ENCODE data around the gene LGR4. TPM values are rescaled to one million over a fixed set of nuclear protein-coding genes. Genes with fewer than 3 reads are reported as not detected.

LGR4 gene
- total RNA-seq, 1 experiment from 2014 or later, result 99.2 TPM

- H4K20me1 ChIP-seq (ENCODE audit: control insufficient read depth, insufficient read depth, insufficient read length), result no peaks in the 10 kb centered on the region
- peaks cover 72 to 80% of the 10 kb centered on the region in 2 experiments for H3K4me1 Mint-ChIP-seq
- H3K9me3 ChIP-seq (ENCODE audit: control insufficient read depth, low read depth, low read length), result no peaks in the 10 kb centered on the region
Measured at GRCh38 chr11:27453701-27454100, 18.9 kb downstream of the LGR4 start.

More at GRCh38 chr11:27453701-27454100, 18.9 kb downstream of the LGR4 start:
- H3K4me2 ChIP-seq (ENCODE audit: insufficient read depth, insufficient read length, low read length), result no peak overlapping the region
- no peak overlapping the region for H3K56ac ChIP-seq (ENCODE audit: insufficient read length, low read depth, low read length)
- no peak overlapping the region for H3K9ac ChIP-seq (ENCODE audit: extremely low read depth, insufficient read length, low read length)
- no peak overlapping the region for H3K4ac ChIP-seq (ENCODE audit: low read depth, low read length)
- H4K8ac ChIP-seq (replicated peaks; ENCODE audit: insufficient read length, low read depth, low read length), result no peak overlapping the region
- no peak overlapping the region for H3K23ac ChIP-seq (ENCODE audit: insufficient read length, low read depth, low read length)
- H3K23me2 ChIP-seq (ENCODE audit: insufficient read length, low read depth, low read length, poor library complexity, severe bottlenecking), result no peaks in the 10 kb centered on the region
- no peak overlapping the region for H2BK5ac ChIP-seq (ENCODE audit: insufficient read length, low read length)
- H3K18ac ChIP-seq (ENCODE audit: insufficient read length, low read depth, low read length), result no peak overlapping the region
- WGBS (ENCODE audit: extremely low coverage, insufficient read length, low lambda C conversion rate), result no CpG with 5 or more reads among the region's 1 CpG
- H2BK120ac ChIP-seq (ENCODE audit: low read depth, low read length, poor library complexity, severe bottlenecking), result no peak overlapping the region
- Mint-ChIP-seq H3K36me3 (ENCODE audit: insufficient read depth in 1 of 3, low read depth in 3 of 3) (peaks cover 19 to 64% (median 26%) of the 10 kb centered on the region in 3 experiments), H3K27ac (peak overlapping the region in 2 of 3 experiments; percentile 13 to 93; a peak in 3 of 7 replicates), H3K27me3 (ENCODE audit: low read depth) (no peaks in the 10 kb centered on the region), H3K4me3 (no peak overlapping the region), H3K9me3 (peaks cover 19% of the 10 kb centered on the region in 2 experiments)
- peaks cover 25% of the 10 kb centered on the region; the same call in 1 of the 2 replicates for H3K79me2 ChIP-seq (ENCODE audit: insufficient read depth, low read length)
- no peaks in the 10 kb centered on the region; the same call in 1 of the 2 replicates for H3K4me1 ChIP-seq (ENCODE audit: insufficient read depth, low read length)
- peaks cover 12% of the 10 kb centered on the region for H3K79me1 ChIP-seq (ENCODE audit: insufficient read depth, low read depth, low read length, poor library complexity, severe bottlenecking)
- no peak for TF ChIP-seq CTCF (conservative IDR thresholded peaks at IDR 0.05)
- H3K27me3 ChIP-seq (ENCODE audit: insufficient read depth, low read length), result no peaks in the 10 kb centered on the region
- no peak overlapping the region for H2BK20ac ChIP-seq (ENCODE audit: low read depth, low read length, poor library complexity, severe bottlenecking)
- H3T11ph ChIP-seq (ENCODE audit: low read length), result no peak overlapping the region
- H2BK15ac ChIP-seq (ENCODE audit: low read depth, low read length), result no peak overlapping the region
- H2AK5ac ChIP-seq (ENCODE audit: insufficient read length, low read length), result no peak overlapping the region
- H4K91ac ChIP-seq (ENCODE audit: insufficient read length, low read depth, low read length), result no peak overlapping the region
- H2BK12ac ChIP-seq (ENCODE audit: insufficient read length, low read depth, low read length), result no peak overlapping the region
- H4K5ac ChIP-seq (ENCODE audit: insufficient read length, low read depth, low read length), result no peak overlapping the region
- DNase-seq, result no peak
- H2AFZ ChIP-seq (ENCODE audit: low read length), result no peak overlapping the region
- no peak overlapping the region for H3K14ac ChIP-seq (ENCODE audit: insufficient read depth, low read length)
- no peak overlapping the region for H3K27ac ChIP-seq (ENCODE audit: insufficient read length, low read depth, low read length)

Data from H9 (cell line).